ENCODE measurements around the gene PRDX6.
A peak's percentile ranks its signal among the peaks of the same experiment; 100 is the strongest.

PRDX6 gene

GRCh38 chr1:173496757-173497320 lies 19.7 kb downstream of the PRDX6 start:
- Histone ChIP-seq H3K4me3 (ENCODE audit: low read depth, low read length) (no peak overlapping the region; the same call in 1 of the 2 replicates), H3K36me3 (ENCODE audit: control insufficient read depth, insufficient read depth, low read length) (no peaks in the 10 kb centered on the region), H3K27ac (ENCODE audit: low read depth, low read length) (no peak overlapping the region), H3K4me1 (ENCODE audit: control insufficient read depth, insufficient read depth, low read length) (no peaks in the 10 kb centered on the region), H3K27me3 (ENCODE audit: control insufficient read depth, insufficient read depth, low read length) (no peaks in the 10 kb centered on the region), H3K9ac (ENCODE audit: low read depth, low read length) (no peak overlapping the region), H3K9me3 (ENCODE audit: control insufficient read depth, insufficient read depth, low read length) (peaks cover 31% of the 10 kb centered on the region)

DNA sequence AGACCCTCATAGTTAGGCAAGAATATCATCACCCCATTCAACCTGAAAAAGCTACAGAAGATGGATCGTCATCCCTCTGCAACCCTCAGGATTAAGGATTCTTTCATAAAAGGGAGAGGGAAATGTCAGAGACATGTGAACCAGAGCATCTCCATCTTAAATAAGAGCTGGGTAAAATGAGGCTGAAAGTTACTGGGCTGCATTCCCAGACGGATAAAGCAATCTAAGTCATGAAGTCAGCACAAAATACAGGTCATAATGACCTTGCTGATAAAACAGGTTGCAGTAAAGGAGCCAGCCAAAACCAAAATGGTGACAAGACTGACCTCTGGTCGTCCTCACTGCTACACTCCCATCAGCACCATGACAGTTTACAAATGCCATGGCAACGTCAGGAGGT lies 22.6 kb downstream of the PRDX6 start:
- no peak overlapping the region for H3K4me3 ChIP-seq (ENCODE audit: low read depth, low read length)
- no peaks in the 10 kb centered on the region for H3K4me1 ChIP-seq (ENCODE audit: control insufficient read depth, insufficient read depth, low read length)
- H3K27me3 ChIP-seq (ENCODE audit: control insufficient read depth, insufficient read depth, low read length), result no peaks in the 10 kb centered on the region
- peaks cover 15% of the 10 kb centered on the region for H3K9me3 ChIP-seq (ENCODE audit: control insufficient read depth, insufficient read depth, low read length)
- H3K36me3 ChIP-seq (ENCODE audit: control insufficient read depth, insufficient read depth, low read length), result no peaks in the 10 kb centered on the region
- no peak overlapping the region for H3K27ac ChIP-seq (ENCODE audit: low read depth, low read length)
- H3K9ac ChIP-seq (ENCODE audit: low read depth, low read length), result no peak overlapping the region

DNA sequence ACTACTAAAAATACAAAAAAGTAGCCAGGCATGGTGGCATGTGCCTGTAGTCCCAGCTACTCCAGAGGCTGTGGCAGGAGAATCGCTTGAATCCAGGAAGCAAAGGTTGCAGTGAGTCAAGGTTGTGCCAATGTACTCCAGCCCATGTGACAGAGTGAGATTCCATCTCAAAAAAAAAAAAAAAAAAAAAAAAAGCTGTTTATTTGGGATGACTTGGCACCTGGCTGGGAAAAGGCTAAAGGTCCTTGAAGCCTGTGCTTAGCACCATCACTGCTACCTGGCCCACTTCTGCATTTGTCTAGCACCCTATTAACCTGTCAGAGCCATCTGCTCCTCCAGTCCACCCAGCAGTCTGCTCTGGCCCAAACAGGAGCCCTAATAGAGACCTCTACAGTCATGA lies 25.0 kb downstream of the PRDX6 start:
- H3K36me3 ChIP-seq (ENCODE audit: control insufficient read depth, insufficient read depth, low read length), result no peaks in the 10 kb centered on the region
- no peak overlapping the region for H3K4me3 ChIP-seq (ENCODE audit: low read depth, low read length)
- no peaks in the 10 kb centered on the region for H3K27me3 ChIP-seq (ENCODE audit: control insufficient read depth, insufficient read depth, low read length)
- H3K9me3 ChIP-seq (ENCODE audit: control insufficient read depth, insufficient read depth, low read length), result peaks cover 1% of the 10 kb centered on the region; the same call in 1 of the 2 replicates
- no peak overlapping the region for H3K9ac ChIP-seq (ENCODE audit: low read depth, low read length)
- H3K4me1 ChIP-seq (ENCODE audit: control insufficient read depth, insufficient read depth, low read length), result peaks cover 6% of the 10 kb centered on the region
- no peak overlapping the region for H3K27ac ChIP-seq (ENCODE audit: low read depth, low read length)

- Histone ChIP-seq H3K4me1 (ENCODE audit: control insufficient read depth, insufficient read depth, low read length) (peaks cover 14% of the 10 kb centered on the region), H3K27ac (ENCODE audit: low read depth, low read length) (no peak overlapping the region), H3K27me3 (ENCODE audit: control insufficient read depth, insufficient read depth, low read length) (no peaks in the 10 kb centered on the region), H3K4me3 (ENCODE audit: low read depth, low read length) (no peak overlapping the region), H3K9me3 (ENCODE audit: control insufficient read depth, insufficient read depth, low read length) (no peaks in the 10 kb centered on the region), H3K36me3 (ENCODE audit: control insufficient read depth, insufficient read depth, low read length) (no peaks in the 10 kb centered on the region), H3K9ac (ENCODE audit: low read depth, low read length) (no peak overlapping the region)
These were observed 26.3 kb downstream of the PRDX6 start for GRCh38 chr1:173503391-173503790.

DNA sequence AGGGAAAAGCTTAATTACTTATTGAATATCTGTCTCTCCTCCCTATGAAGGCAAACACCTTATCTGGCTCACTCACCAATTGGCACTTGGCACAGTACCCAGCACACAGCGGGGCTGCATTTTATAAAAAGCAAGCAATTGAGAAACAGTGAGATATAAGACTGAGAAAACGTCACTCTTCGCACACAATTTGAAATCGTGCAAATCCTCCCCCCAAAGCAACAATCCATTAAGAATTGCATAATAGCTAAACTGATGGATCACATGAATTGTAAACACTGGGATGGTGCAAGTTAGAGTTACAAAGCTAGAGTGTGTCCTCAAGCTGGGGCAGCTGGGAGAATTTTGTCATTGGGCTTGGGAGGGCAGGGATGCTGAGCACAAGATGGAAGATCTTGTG lies 27.1 kb downstream of the PRDX6 start:
- Histone ChIP-seq H3K9ac (ENCODE audit: low read depth, low read length) (no peak overlapping the region), H3K9me3 (ENCODE audit: control insufficient read depth, insufficient read depth, low read length) (no peaks in the 10 kb centered on the region), H3K27me3 (ENCODE audit: control insufficient read depth, insufficient read depth, low read length) (no peaks in the 10 kb centered on the region), H3K4me3 (ENCODE audit: low read depth, low read length) (no peak overlapping the region), H3K36me3 (ENCODE audit: control insufficient read depth, insufficient read depth, low read length) (no peaks in the 10 kb centered on the region), H3K4me1 (ENCODE audit: control insufficient read depth, insufficient read depth, low read length) (peaks cover 14% of the 10 kb centered on the region), H3K27ac (ENCODE audit: low read depth, low read length) (no peak overlapping the region)

DNA sequence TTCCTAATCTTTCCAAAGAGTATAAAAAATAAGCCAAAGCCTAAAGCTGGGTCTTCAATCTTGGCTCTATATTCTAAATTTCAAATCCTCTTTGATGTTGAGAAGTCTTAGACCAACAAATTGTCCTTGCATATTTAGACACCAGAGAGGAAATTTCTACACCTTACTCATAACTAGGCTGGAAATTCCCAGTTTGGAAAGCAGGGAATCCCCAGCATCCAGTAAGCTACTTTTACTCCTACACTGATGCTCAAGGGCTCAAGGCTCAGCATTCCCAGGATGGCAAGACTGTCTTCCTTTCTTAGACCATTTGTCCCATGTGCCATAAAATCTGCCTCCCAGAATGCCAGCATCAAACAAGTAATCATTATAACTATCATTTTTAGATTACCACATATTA lies 28.3 kb downstream of the PRDX6 start:
- no peaks in the 10 kb centered on the region for H3K9me3 ChIP-seq (ENCODE audit: control insufficient read depth, insufficient read depth, low read length)
- no peak overlapping the region for H3K4me3 ChIP-seq (ENCODE audit: low read depth, low read length)
- H3K27ac ChIP-seq (ENCODE audit: low read depth, low read length), result no peak overlapping the region
- no peaks in the 10 kb centered on the region for H3K27me3 ChIP-seq (ENCODE audit: control insufficient read depth, insufficient read depth, low read length)
- peaks cover 14% of the 10 kb centered on the region for H3K4me1 ChIP-seq (ENCODE audit: control insufficient read depth, insufficient read depth, low read length)
- H3K36me3 ChIP-seq (ENCODE audit: control insufficient read depth, insufficient read depth, low read length), result no peaks in the 10 kb centered on the region
- no peak overlapping the region for H3K9ac ChIP-seq (ENCODE audit: low read depth, low read length)

DNA sequence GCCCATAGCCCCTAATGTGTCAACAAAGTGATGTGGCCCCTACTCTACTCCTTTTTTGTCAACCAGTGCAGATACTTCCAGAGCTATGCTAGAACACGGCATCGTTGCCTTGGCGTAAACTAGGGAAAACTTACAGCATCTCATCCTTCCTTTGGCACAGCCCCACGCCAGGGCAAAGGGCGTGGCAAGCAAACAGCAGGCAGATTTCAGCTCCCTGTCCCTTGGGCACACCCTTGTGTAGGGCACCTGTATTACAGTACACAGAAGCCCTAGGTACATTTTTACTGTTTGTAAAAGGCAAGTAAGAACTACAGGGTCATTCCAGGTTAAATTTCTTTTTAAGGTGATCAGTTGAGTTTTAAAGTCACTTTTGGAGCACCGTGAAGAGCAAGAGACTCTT lies 29.3 kb downstream of the PRDX6 start:
- Histone ChIP-seq H3K9ac (ENCODE audit: low read depth, low read length) (no peak overlapping the region), H3K9me3 (ENCODE audit: control insufficient read depth, insufficient read depth, low read length) (no peaks in the 10 kb centered on the region), H3K4me3 (ENCODE audit: low read depth, low read length) (no peak overlapping the region), H3K4me1 (ENCODE audit: control insufficient read depth, insufficient read depth, low read length) (peaks cover 14% of the 10 kb centered on the region), H3K27me3 (ENCODE audit: control insufficient read depth, insufficient read depth, low read length) (no peaks in the 10 kb centered on the region), H3K27ac (ENCODE audit: low read depth, low read length) (peak overlapping the region; percentile 78), H3K36me3 (ENCODE audit: control insufficient read depth, insufficient read depth, low read length) (no peaks in the 10 kb centered on the region)

GRCh38 chr1:173507205-173507846 lies 30.2 kb downstream of the PRDX6 start:
- H3K27me3 ChIP-seq (ENCODE audit: control insufficient read depth, insufficient read depth, low read length), result no peaks in the 10 kb centered on the region
- H3K36me3 ChIP-seq (ENCODE audit: control insufficient read depth, insufficient read depth, low read length), result no peaks in the 10 kb centered on the region
- H3K9me3 ChIP-seq (ENCODE audit: control insufficient read depth, insufficient read depth, low read length), result no peaks in the 10 kb centered on the region
- peak overlapping the region; percentile 36; the same call in 1 of the 2 replicates for H3K9ac ChIP-seq (ENCODE audit: low read depth, low read length)
- peaks cover 14% of the 10 kb centered on the region for H3K4me1 ChIP-seq (ENCODE audit: control insufficient read depth, insufficient read depth, low read length)
- H3K4me3 ChIP-seq (ENCODE audit: low read depth, low read length), result peak overlapping the region; percentile 6; the same call in 1 of the 2 replicates
- H3K27ac ChIP-seq (ENCODE audit: low read depth, low read length), result peak overlapping the region; percentile 78

DNA sequence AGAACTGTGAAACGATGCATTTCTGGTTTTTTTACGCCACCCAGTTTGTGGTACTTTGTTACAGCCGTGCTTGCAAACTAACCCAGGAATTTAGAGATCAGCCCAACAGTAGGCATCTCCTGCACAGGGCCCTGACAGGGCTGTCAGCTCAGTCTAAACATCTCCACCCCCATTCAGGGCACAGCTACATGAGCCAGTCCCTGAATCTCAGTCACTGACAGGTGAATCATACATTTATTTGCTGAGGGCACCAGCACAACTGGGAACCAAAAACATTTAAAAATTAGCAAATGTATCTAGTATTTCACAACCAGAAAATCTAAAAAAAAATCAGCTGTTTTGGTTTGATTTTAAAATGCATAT lies 30.7 kb downstream of the PRDX6 start:
- peak overlapping the region; percentile 36; the same call in 1 of the 2 replicates for H3K9ac ChIP-seq (ENCODE audit: low read depth, low read length)
- no peaks in the 10 kb centered on the region for H3K9me3 ChIP-seq (ENCODE audit: control insufficient read depth, insufficient read depth, low read length)
- H3K27ac ChIP-seq (ENCODE audit: low read depth, low read length), result peak overlapping the region; percentile 78

GRCh38 chr1:173508541-173508940 lies 31.4 kb downstream of the PRDX6 start:
- Histone ChIP-seq H3K4me3 (ENCODE audit: low read depth, low read length) (no peak overlapping the region), H3K27ac (ENCODE audit: low read depth, low read length) (no peak overlapping the region), H3K36me3 (ENCODE audit: control insufficient read depth, insufficient read depth, low read length) (no peaks in the 10 kb centered on the region), H3K9me3 (ENCODE audit: control insufficient read depth, insufficient read depth, low read length) (no peaks in the 10 kb centered on the region), H3K27me3 (ENCODE audit: control insufficient read depth, insufficient read depth, low read length) (no peaks in the 10 kb centered on the region), H3K4me1 (ENCODE audit: control insufficient read depth, insufficient read depth, low read length) (peaks cover 14% of the 10 kb centered on the region), H3K9ac (ENCODE audit: low read depth, low read length) (no peak overlapping the region)

More for the DNA sequence above, 30.7 kb downstream of the PRDX6 start:
- Histone ChIP-seq H3K4me3 (ENCODE audit: low read depth, low read length) (0 out of 2 replicates have a peak overlapping the region, but pooled peaks have one; percentile 6), H3K36me3 (ENCODE audit: control insufficient read depth, insufficient read depth, low read length) (no peaks in the 10 kb centered on the region), H3K4me1 (ENCODE audit: control insufficient read depth, insufficient read depth, low read length) (peaks cover 14% of the 10 kb centered on the region), H3K27me3 (ENCODE audit: control insufficient read depth, insufficient read depth, low read length) (no peaks in the 10 kb centered on the region)

- no peaks in the 10 kb centered on the region for H3K27me3 ChIP-seq (ENCODE audit: control insufficient read depth, insufficient read depth, low read length)
- no peak overlapping the region for H3K27ac ChIP-seq (ENCODE audit: low read depth, low read length)
- H3K4me3 ChIP-seq (ENCODE audit: low read depth, low read length), result no peak overlapping the region
- no peaks in the 10 kb centered on the region for H3K36me3 ChIP-seq (ENCODE audit: control insufficient read depth, insufficient read depth, low read length)
- peaks cover 14% of the 10 kb centered on the region for H3K4me1 ChIP-seq (ENCODE audit: control insufficient read depth, insufficient read depth, low read length)
- H3K9ac ChIP-seq (ENCODE audit: low read depth, low read length), result no peak overlapping the region
- H3K9me3 ChIP-seq (ENCODE audit: control insufficient read depth, insufficient read depth, low read length), result no peaks in the 10 kb centered on the region
These were observed 32.7 kb downstream of the PRDX6 start for GRCh38 chr1:173509797-173510196.

Data from HUES48 (cell line).